ENCODE measurements around the gene CELF1.

CELF1 gene

DNA sequence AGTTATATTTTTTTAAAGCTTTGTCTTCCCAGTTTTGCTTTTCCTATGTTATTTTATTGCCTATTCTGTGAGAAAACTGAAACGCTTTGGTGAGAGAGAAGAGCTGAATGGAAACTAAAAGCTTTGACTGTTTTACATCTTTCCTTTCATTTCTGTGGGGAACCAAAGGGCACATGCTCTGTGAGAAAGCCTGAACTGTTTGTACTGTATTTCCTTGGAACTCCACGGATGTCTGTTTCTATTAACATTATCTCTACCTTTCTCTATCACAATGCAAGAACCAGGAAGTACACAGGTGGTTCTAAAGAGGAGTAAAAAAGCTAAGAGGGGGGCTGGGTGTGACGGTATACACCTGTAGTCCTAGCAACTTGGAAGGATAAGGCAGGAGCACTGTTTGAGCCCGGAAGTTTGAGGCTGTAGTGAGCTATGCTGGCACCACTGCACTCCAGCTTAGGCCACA lies 43.8 kb downstream of the CELF1 start:
- DNase-seq (ENCODE audit: low read depth in 2 of 2) = no peak

- no peak for DNase-seq (ENCODE audit: low read depth in 2 of 2)
Observed at GRCh38 chr11:47508240-47508957, 44.5 kb downstream of the CELF1 start.

DNA sequence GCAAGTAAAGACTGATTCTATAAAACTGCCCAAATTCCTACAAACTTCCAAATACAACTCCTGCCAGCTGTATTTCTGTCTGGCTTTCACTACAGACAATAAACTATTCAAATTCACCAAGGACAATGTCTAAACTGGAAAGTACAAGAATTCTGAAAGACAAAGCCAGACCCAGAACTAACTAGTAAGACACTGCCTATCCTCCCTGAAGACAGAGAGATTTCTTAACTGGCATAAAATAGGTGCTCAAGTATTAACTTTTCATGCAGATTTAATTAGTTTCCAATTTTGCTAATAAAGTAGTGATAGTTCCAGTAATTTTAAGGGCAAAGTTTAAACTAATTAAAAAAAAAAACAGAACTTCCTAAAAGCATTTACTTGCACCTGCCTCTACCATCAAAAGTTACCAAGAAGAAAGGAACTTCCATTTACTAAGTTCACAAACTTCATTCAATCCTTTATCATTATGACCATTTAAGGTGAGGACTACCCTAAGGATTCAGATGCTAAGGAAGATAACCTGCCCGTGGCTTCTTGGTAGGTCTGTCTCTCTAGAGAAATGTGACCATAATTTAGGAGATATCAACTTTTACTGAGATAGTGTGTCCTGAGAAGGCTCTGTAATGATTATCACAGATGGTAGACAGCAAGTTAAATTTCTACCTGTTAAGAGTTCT lies 45.2 kb downstream of the CELF1 start:
- no peak for DNase-seq (ENCODE audit: low read depth in 2 of 2)

- no peak for DNase-seq (ENCODE audit: low read depth in 2 of 2)
Observed at GRCh38 chr11:47506795-47507562, 46.0 kb downstream of the CELF1 start.

DNA sequence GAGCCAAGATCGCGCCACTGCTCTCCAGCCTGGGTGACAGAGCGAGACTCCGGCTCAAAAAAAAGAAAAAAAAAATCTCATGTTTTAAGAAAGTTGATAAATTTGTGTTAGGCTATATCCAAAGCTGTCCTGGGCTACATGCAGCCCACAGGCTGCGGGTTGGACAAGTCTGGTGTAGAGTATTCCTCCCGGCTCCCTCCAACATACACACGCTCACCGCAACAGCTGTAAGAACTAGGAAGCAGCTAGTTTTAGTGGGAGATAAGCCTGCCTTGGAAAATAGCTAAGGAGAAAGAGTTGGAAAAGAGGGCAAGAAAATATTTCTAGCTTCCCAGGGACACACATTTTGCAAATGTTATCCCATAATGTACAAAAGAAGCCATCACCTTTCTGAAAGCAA lies 46.6 kb downstream of the CELF1 start:
- no peak for DNase-seq (ENCODE audit: low read depth in 2 of 2)

- DNase-seq (ENCODE audit: low read depth in 2 of 2) = no peak
Observed at GRCh38 chr11:47504910-47505309, 48.0 kb downstream of the CELF1 start.

DNA sequence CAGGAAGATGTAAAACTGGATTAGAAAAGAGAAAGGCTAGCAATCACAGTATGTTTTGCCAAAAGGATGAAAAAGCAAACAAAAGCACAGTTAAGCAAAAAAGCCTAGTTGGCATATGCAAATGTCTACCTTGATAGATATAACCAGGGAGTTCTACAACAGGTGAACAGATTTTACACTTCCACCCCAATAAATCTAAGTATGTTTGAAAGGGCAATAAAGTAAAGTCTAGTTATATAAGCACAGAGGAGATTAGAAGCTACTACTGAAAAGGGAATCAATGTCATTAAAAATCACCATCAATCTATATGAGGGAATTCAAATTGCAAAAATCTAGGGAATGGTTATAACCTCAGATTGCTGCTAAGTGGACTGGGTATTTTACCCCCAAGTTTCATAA lies 49.7 kb downstream of the CELF1 start:
- DNase-seq (ENCODE audit: low read depth in 2 of 2) = no peak

GRCh38 chr11:47502767-47503166 lies 50.2 kb downstream of the CELF1 start:
- no peak for DNase-seq (ENCODE audit: low read depth in 2 of 2)

DNA sequence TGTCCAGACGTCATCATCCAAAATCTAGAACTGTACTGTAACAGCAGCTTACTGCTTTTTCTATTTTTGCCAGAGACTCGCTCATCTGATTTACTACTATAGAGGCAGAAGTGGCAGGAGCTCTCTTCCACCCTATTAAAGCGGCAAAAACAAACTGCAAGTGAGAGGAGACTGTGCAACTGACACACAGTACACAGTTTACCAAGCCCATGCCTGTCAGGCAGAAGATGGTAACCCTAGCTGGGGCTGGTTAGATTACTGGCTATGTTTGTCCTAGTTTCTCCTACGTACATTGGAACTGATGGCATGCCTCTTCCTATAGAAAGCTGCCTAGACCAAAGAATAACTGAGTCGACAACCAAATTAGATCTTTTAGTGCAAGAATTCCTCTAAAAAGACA lies 51.8 kb downstream of the CELF1 start:
- DNase-seq (ENCODE audit: low read depth in 2 of 2) = no peak

- DNase-seq (ENCODE audit: low read depth in 2 of 2) = no peak
Observed at GRCh38 chr11:47500121-47500520, 52.8 kb downstream of the CELF1 start.

- DNase-seq (ENCODE audit: low read depth in 2 of 2) = no peak
Observed at GRCh38 chr11:47499614-47500013, 53.3 kb downstream of the CELF1 start.

GRCh38 chr11:47499161-47499560 lies 53.8 kb downstream of the CELF1 start:
- no peak for DNase-seq (ENCODE audit: low read depth in 2 of 2)

DNA sequence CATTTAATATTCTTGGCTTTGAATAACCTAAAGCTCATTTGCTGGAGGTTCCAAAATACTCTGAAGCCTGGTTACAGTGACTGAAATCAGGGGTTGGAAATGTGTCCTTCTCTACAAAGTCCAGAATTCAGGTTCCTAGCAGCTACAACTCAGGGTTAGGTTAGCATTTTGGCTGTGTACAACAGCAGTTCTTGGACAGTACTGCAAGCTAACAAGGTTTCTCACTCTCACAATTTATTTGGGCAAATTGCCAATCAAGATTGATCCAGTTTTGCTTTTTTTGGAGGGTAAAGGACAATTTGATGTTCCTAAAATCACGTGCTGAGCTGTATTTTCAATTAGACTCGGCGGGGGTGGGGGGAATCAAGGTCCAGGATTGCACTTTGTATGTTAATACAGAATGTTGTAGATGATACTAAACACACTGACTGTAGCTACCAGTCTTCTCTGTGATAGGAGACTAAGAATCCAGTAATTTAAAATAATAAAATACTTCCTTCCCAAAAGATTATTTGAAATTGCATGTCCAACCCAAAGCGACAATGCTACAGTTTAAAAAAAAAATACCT lies 54.3 kb downstream of the CELF1 start:
- DNase-seq (ENCODE audit: low read depth in 2 of 2) = no peak

DNA sequence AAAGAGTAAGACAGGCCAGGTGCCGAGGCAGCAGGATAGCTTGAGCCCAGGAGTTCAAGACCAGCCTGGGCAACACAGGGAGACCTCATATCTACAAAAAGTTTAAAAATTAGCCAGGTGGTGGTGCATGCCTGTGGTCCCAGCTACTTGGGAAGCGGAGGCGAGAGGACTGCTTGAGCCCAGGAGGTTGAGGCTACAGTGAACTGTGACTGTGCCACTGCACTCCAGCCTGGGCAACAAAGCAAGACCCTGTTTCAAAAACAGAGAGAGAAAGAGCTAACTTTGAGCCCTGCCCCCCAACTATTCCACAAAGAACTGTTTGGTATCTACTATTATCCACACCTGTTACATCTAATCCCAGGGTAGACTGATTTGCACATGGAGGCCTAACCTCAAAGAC lies 54.8 kb downstream of the CELF1 start:
- no peak for DNase-seq (ENCODE audit: low read depth in 2 of 2)

DNA sequence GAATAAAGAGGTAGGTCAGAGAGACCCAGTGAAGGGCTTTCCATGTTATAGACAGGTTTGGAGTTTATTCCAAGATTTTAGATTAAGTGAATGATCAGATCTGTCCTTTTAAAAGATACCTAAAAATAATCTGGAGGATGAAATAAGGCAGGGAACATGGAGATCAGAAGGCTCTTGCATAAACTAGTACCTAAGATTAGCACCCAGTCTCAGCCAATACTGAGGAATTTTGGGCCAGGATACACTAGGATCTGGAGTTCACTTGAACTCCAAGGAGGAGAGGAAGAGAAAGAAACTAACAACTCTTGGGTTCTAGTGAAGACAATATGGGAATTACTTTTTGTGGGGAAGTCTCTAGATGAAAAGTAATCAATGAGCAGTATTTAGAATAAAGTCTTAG lies 56.1 kb downstream of the CELF1 start:
- no peak for DNase-seq (ENCODE audit: low read depth in 2 of 2)

- DNase-seq (ENCODE audit: low read depth in 2 of 2) = no peak
Observed at GRCh38 chr11:47495856-47496217, 57.1 kb downstream of the CELF1 start.

DNA sequence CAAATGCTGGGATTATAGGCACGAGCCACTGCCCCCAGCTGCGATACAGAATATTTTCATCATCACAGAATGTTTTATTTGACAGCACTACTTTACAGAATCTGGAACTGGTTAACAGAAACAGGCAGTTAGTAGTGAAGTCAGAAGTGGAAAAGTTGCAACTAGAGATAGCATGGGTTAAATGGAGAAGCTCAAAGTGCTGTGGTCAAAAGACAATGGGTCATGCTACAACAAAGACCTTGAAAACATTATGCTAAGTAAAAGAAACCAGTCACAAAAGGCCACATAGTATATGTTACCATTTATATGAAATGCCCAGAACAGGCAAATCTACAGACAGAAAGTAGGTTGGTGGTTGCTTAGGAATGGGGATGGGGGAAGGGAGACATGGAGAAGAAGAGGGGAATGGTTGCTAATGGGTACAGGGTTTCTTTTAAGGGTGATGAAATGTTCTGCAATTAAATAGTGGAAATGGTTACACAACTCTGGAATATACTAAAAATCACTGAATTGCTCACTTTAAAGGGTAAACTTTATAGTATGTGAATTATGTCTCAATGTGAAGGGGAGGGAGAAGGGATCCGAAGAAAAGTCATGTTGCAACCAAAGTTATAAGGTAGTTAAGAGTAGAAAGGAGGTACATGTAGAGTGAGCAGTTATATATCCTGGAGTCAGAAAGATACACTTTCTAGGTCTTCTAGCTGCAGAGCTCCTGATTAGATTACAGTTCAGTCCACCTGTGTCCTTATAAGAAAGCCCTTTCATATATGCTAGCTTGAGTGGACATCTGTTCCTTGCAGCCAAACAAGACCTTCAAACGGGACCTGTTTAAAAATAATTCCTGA lies 57.7 kb downstream of the CELF1 start:
- no peak for DNase-seq (ENCODE audit: low read depth in 2 of 2)

DNA sequence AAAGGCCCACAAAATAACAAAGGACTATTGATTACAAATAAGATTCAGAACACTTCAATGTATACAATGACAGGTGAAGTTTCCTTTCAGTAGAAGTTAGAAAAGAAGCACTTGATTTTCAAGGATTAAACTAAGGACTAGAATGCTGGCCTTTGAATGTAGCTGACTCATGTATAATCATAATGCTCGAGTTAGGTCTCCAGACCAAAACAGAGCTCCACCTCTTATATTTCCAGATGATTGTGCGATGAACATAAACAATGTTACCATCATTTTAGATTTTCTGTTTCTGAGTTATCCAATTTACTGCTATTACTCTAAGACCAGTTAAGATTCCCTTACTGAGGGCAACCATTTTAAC lies 63.6 kb downstream of the CELF1 start:
- no peak for DNase-seq (ENCODE audit: low read depth in 2 of 2)

DNA sequence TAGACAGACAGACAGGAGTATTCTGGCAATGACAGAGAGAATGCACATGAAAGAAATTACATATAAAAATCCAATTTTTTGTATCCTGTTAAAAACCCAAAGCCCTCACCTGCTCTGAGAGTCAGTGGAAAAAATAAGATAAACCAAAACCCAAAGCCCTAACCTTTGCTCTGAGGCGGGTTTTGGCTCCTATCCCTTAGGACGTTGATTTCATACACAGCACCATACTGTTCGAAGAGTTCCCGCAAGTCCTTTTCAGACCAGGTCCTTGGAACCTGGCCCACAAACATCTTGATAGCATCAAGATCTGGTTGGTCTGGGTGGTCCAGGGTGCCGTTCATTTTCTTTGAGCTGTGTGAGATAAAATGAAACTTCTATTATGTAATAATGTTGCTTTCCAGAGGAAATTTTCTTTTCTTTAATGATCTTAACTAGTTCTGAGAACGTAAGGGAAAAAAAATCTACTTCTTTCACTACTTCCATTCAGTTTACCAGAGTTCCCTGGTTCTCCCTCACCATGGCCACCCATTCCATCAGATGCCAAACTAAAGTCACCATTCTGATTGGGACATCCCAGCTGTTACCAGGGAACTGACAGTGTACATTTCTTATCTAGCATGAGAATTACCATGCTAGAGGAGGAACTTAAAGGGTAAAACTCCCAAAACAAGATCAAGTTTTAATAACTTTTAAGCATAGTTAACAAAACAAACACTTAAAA lies 64.1 kb downstream of the CELF1 start:
- DNase-seq (ENCODE audit: low read depth in 2 of 2) = no peak

DNA sequence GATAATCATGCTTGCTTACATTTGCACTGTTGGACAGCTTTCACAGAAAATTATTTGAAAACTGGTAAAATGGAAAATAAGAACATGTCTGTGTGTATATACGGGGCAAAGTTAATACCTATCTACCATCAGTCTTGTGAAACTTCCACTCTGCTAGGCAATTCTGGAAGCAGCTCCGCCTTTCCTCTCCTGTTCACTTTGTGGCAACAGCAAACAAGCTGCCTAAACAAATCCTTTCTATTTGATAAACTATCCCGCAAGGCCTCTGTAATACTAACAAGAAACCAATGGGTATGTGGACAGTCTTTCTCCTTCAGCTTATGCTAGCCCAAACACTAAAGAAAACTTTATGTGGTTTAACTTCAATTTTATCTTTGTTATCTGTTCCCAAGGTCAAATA lies 64.8 kb downstream of the CELF1 start:
- DNase-seq (ENCODE audit: low read depth in 2 of 2) = no peak

GRCh38 chr11:47487421-47487820 lies 65.5 kb downstream of the CELF1 start:
- DNase-seq (ENCODE audit: low read depth in 2 of 2) = no peak

All from stimulated activated CD4-positive, alpha-beta T cell treated with anti-CD3 and anti-CD28 coated beads, Interleukin-1b, Interleukin-23, amount 100 ng/mL, for 1 hour (primary cell).